Ramos (cell line): ENCODE results near the gene LITAFD.

Experiments
- in situ Hi-C: fragments of 300-500 bp; cut with MboI; formaldehyde crosslinking; loops from one replicate; pipeline ENCODE4 v1.14.3; 2022; ENCODE audit warnings: low sequenced_read_pairs; ENCODE audit not compliant: unreplicated experiment

Gene LITAFD

GRCh38 chr16:8855051-8855786 lies 26.9 kb upstream of the LITAFD start:
- in situ Hi-C loops = no loop called here

GRCh38 chr16:8855972-8856371 lies 26.2 kb upstream of the LITAFD start:
- in situ Hi-C loops = no loop called here

- in situ Hi-C loops = no loop called here
Observed at GRCh38 chr16:8858994-8859912, 22.9 kb upstream of the LITAFD start.

GRCh38 chr16:8859913-8860881 lies 22.0 kb upstream of the LITAFD start:
- in situ Hi-C loops = no loop called here

- in situ Hi-C loops = no loop called here
Observed at GRCh38 chr16:8861563-8862308, 20.4 kb upstream of the LITAFD start.

GRCh38 chr16:8862309-8863130 lies 19.6 kb upstream of the LITAFD start:
- in situ Hi-C loops = no loop called here

- in situ Hi-C loops = no loop called here
Observed at GRCh38 chr16:8863594-8864424, 18.3 kb upstream of the LITAFD start.

- in situ Hi-C loops = no loop called here
Observed at GRCh38 chr16:8864480-8865110, 17.6 kb upstream of the LITAFD start.

GRCh38 chr16:8865145-8865882 lies 16.8 kb upstream of the LITAFD start:
- in situ Hi-C loops = no loop called here

- in situ Hi-C loops = no loop called here
Observed at GRCh38 chr16:8866118-8866883, 15.8 kb upstream of the LITAFD start.

GRCh38 chr16:8866884-8867215 lies 15.3 kb upstream of the LITAFD start:
- in situ Hi-C loops = no loop called here

- in situ Hi-C loops = no loop called here
Observed at GRCh38 chr16:8867216-8867931, 14.8 kb upstream of the LITAFD start.

GRCh38 chr16:8867932-8868415 lies 14.2 kb upstream of the LITAFD start:
- in situ Hi-C loops = no loop called here

GRCh38 chr16:8868416-8869211 lies 13.5 kb upstream of the LITAFD start, which contains the start of gene CARHSP1:
TSS of gene CARHSP1 (minus strand) at chr16:8869006. CDS start at chr16:8859328, 9,678 bp downstream.
- in situ Hi-C loops = no loop called here
